GM21381 (cell line): Measurements from ENCODE around the gene JAKMIP2.

Experiments
- ATAC-seq: cut with Tn5 transposase; IDR thresholded peaks from one replicate; pipeline ENCODE4 v1.9.1; 2021; ENCODE audit warnings: mild to moderate bottlenecking, moderate library complexity; ENCODE audit not compliant: unreplicated experiment

The JAKMIP2 gene

GRCh38 chr5:147704544-147704943 is 78.0 kb downstream of the JAKMIP2 start:
- ATAC-seq, result no peak

- ATAC-seq, result no peak
Measured at GRCh38 chr5:147701468-147701867, 81.1 kb downstream of the JAKMIP2 start.

GRCh38 chr5:147699496-147700088 is 82.9 kb downstream of the JAKMIP2 start:
- ATAC-seq, result no peak

- ATAC-seq, result no peak
Measured at GRCh38 chr5:147697380-147697779, 85.1 kb downstream of the JAKMIP2 start.

- ATAC-seq, result no peak
Measured at GRCh38 chr5:147694772-147695171, 87.8 kb downstream of the JAKMIP2 start.

GRCh38 chr5:147693233-147693632 is 89.3 kb downstream of the JAKMIP2 start:
- ATAC-seq, result no peak

GRCh38 chr5:147691130-147691529 is 91.4 kb downstream of the JAKMIP2 start:
- no peak for ATAC-seq

GRCh38 chr5:147690595-147690994 is 91.9 kb downstream of the JAKMIP2 start:
- no peak for ATAC-seq

- ATAC-seq, result no peak
Measured at GRCh38 chr5:147689426-147689825, 93.1 kb downstream of the JAKMIP2 start.

GRCh38 chr5:147688656-147689356 is 93.7 kb downstream of the JAKMIP2 start:
- ATAC-seq, result no peak

GRCh38 chr5:147687118-147687517 is 95.4 kb downstream of the JAKMIP2 start:
- ATAC-seq, result no peak

GRCh38 chr5:147686421-147686820 is 96.1 kb downstream of the JAKMIP2 start:
- ATAC-seq, result no peak

GRCh38 chr5:147685993-147686392 is 96.5 kb downstream of the JAKMIP2 start:
- no peak for ATAC-seq

- no peak for ATAC-seq
Measured at GRCh38 chr5:147675168-147675567, 107.4 kb downstream of the JAKMIP2 start.

GRCh38 chr5:147674411-147674810 is 108.1 kb downstream of the JAKMIP2 start:
- ATAC-seq, result no peak

GRCh38 chr5:147673791-147674190 is 108.7 kb downstream of the JAKMIP2 start:
- ATAC-seq, result no peak

GRCh38 chr5:147673266-147673665 is 109.3 kb downstream of the JAKMIP2 start:
- ATAC-seq, result no peak

GRCh38 chr5:147671365-147671764 is 111.2 kb downstream of the JAKMIP2 start:
- no peak for ATAC-seq

GRCh38 chr5:147670815-147671214 is 111.7 kb downstream of the JAKMIP2 start:
- ATAC-seq, result no peak

GRCh38 chr5:147669169-147669869 is 113.2 kb downstream of the JAKMIP2 start:
- no peak for ATAC-seq

GRCh38 chr5:147668385-147668784 is 114.1 kb downstream of the JAKMIP2 start:
- no peak for ATAC-seq

GRCh38 chr5:147667363-147667762 is 115.2 kb downstream of the JAKMIP2 start:
- no peak for ATAC-seq
